ENCODE measurements around the gene OGN. TPM values are rescaled to one million over a fixed set of nuclear protein-coding genes. Genes with fewer than 3 reads are reported as not detected.

OGN gene
- total and polyA plus RNA-seq, 2 donors (not counting 1 experiment from before 2014, with no cell fraction given): not detected

DNA sequence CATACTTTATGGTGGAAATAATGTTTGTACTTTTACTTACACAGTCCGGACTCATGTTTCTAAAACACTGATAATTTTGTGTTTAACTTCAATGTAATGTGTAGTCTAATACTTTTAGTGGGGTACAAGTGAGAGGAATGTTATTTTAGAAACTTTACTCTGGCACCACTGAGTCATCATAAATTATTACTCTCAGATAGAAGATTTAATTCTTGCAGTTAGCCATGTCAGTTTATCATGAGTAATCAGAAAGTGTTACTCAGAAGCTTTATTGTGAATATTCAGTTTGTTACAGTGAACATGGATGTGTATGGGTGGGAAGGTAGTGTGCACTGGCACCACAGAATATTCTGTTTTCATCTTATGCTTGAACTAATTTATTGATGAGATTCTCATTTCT is 20.0 kb downstream of the OGN start:
- Mint-ChIP-seq H3K9me3 (ENCODE audit: insufficient read depth) (no peaks in the 10 kb centered on the region), H3K27me3 (no peaks in the 10 kb centered on the region), H3K27ac (no peak overlapping the region), H3K4me1 (no peaks in the 10 kb centered on the region), H3K4me3 (no peak overlapping the region)
- intact Hi-C loops (cut with micrococcal nuclease): no loop called here
- H3K9me3 ChIP-seq (ENCODE audit: control extremely low read depth in 1 of 3, control insufficient read depth in 2 of 3, insufficient read depth in 1 of 3, low read length in 2 of 3): no peaks in the 10 kb centered on the region
- H3K36me3 ChIP-seq (replicated peaks in 1 of 2; ENCODE audit: control extremely low read depth in 1 of 2, control insufficient read depth in 1 of 2, extremely low read depth in 1 of 2, insufficient read depth in 2 of 2, low read length in 1 of 2): no peaks in the 10 kb centered on the region
- H4K20me1 ChIP-seq (ENCODE audit: control insufficient read depth, insufficient read depth, low read length, poor library complexity, severe bottlenecking): no peaks in the 10 kb centered on the region
- TF ChIP-seq EZH2 (IDR thresholded peaks at IDR 0.05; ENCODE audit: borderline replicate concordance, insufficient read depth, low read depth, low read length, poor library complexity, severe bottlenecking): no peak
- TF ChIP-seq, protein P1, sequence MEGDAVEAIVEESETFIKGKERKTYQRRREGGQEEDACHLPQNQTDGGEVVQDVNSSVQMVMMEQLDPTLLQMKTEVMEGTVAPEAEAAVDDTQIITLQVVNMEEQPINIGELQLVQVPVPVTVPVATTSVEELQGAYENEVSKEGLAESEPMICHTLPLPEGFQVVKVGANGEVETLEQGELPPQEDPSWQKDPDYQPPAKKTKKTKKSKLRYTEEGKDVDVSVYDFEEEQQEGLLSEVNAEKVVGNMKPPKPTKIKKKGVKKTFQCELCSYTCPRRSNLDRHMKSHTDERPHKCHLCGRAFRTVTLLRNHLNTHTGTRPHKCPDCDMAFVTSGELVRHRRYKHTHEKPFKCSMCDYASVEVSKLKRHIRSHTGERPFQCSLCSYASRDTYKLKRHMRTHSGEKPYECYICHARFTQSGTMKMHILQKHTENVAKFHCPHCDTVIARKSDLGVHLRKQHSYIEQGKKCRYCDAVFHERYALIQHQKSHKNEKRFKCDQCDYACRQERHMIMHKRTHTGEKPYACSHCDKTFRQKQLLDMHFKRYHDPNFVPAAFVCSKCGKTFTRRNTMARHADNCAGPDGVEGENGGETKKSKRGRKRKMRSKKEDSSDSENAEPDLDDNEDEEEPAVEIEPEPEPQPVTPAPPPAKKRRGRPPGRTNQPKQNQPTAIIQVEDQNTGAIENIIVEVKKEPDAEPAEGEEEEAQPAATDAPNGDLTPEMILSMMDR (IDR thresholded peaks at IDR 0.05): no peak
- H3K4me1 ChIP-seq (ENCODE audit: control insufficient read depth in 2 of 2, insufficient read depth in 2 of 2, low read length in 2 of 2): no peaks in the 10 kb centered on the region
- POLR2A ChIA-PET: no interaction called here
- H3K79me2 ChIP-seq (ENCODE audit: control insufficient read depth, insufficient read depth, low read length): no peaks in the 10 kb centered on the region
- H3K27me3 ChIP-seq (replicated peaks in 1 of 4; ENCODE audit: control extremely low read depth in 1 of 4, control insufficient read depth in 3 of 4, insufficient read depth in 4 of 4, low read length in 3 of 4): no peaks in the 10 kb centered on the region
- DNase-seq (no peak), ATAC-seq (ENCODE audit: low read depth) (no peak)
- no peak overlapping the region for H3K27ac ChIP-seq (ENCODE audit: low read length in 2 of 2)
- H3K9ac ChIP-seq (ENCODE audit: low read length): no peak overlapping the region
- no peak overlapping the region for H3K4me3 ChIP-seq (ENCODE audit: control extremely low read depth in 1 of 5, extremely low read depth in 1 of 5, insufficient read depth in 1 of 5, low read depth in 2 of 5, low read length in 4 of 5)
- no peak overlapping the region for H3K4me2 ChIP-seq (replicated peaks; ENCODE audit: low read depth, low read length, poor library complexity, severe bottlenecking)
- WGBS (ENCODE audit: insufficient coverage): no CpG with 5 or more reads among the region's 1 CpG
- CTCF ChIA-PET: no interaction called here
- no peak overlapping the region for H2AFZ ChIP-seq (ENCODE audit: insufficient read depth, low read depth, low read length, poor library complexity, severe bottlenecking)

DNA sequence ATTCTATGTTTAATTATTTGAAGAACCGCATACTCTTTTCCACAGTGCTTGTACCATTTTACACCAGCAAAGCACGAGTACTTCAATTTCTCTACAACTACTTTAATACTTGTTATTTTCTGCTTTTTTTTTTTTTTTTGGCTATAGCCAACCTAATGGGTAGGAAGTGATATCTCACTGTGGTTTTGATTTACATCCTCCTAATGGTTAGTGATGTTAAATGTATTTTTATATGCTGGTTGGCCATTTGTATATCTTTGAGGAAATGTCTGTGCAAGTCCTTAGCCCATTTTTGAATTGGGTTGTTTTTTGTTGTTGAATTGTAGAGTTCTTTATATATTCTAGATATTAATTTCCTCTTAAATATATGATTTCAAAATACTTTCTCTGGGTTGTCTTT is 22.6 kb downstream of the OGN start:
- TF ChIP-seq, protein P1 (IDR thresholded peaks at IDR 0.05): no peak
- no peak for TF ChIP-seq EZH2 (IDR thresholded peaks at IDR 0.05; ENCODE audit: borderline replicate concordance, insufficient read depth, low read depth, low read length, poor library complexity, severe bottlenecking)
- H3K4me1 Mint-ChIP-seq: no peaks in the 10 kb centered on the region
- Histone ChIP-seq H3K27me3 (replicated peaks in 1 of 4; ENCODE audit: control extremely low read depth in 1 of 4, control insufficient read depth in 3 of 4, insufficient read depth in 4 of 4, low read length in 3 of 4) (no peaks in the 10 kb centered on the region), H3K4me2 (replicated peaks; ENCODE audit: low read depth, low read length, poor library complexity, severe bottlenecking) (no peak overlapping the region), H3K9me3 (ENCODE audit: control extremely low read depth in 1 of 3, control insufficient read depth in 2 of 3, insufficient read depth in 1 of 3, low read length in 2 of 3) (no peaks in the 10 kb centered on the region), H4K20me1 (ENCODE audit: control insufficient read depth, insufficient read depth, low read length, poor library complexity, severe bottlenecking) (no peaks in the 10 kb centered on the region), H3K36me3 (replicated peaks in 1 of 2; ENCODE audit: control extremely low read depth in 1 of 2, control insufficient read depth in 1 of 2, extremely low read depth in 1 of 2, insufficient read depth in 2 of 2, low read length in 1 of 2) (no peaks in the 10 kb centered on the region), H3K4me3 (ENCODE audit: control extremely low read depth in 1 of 5, extremely low read depth in 1 of 5, insufficient read depth in 1 of 5, low read depth in 2 of 5, low read length in 4 of 5) (no peak overlapping the region), H3K27ac (ENCODE audit: low read length in 2 of 2) (no peak overlapping the region), H3K4me1 (ENCODE audit: control insufficient read depth in 2 of 2, insufficient read depth in 2 of 2, low read length in 2 of 2) (no peaks in the 10 kb centered on the region), H3K79me2 (ENCODE audit: control insufficient read depth, insufficient read depth, low read length) (peaks cover 4% of the 10 kb centered on the region), H2AFZ (ENCODE audit: insufficient read depth, low read depth, low read length, poor library complexity, severe bottlenecking) (no peak overlapping the region), H3K9ac (ENCODE audit: low read length) (no peak overlapping the region)
- DNase-seq (no peak), ATAC-seq (ENCODE audit: low read depth) (no peak)
- no peak overlapping the region for H3K4me3 Mint-ChIP-seq
- intact Hi-C loops (cut with micrococcal nuclease): no loop called here
- no peak overlapping the region for H3K27ac Mint-ChIP-seq
- ChIA-PET POLR2A (no interaction called here), CTCF (no interaction called here)
- H3K27me3 Mint-ChIP-seq: no peaks in the 10 kb centered on the region
- no CpG with 5 or more reads among the region's 2 CpGs for WGBS (ENCODE audit: insufficient coverage)
- H3K9me3 Mint-ChIP-seq (ENCODE audit: insufficient read depth): no peaks in the 10 kb centered on the region
